Mammary epithelial cell (primary cell): ENCODE measurements around the gene DRD2.

ENCODE experiments used
- CTCF ChIP-seq, 2 donors: IDR thresholded peaks in 1 of 2; conservative IDR thresholded peaks in 1 of 2; 2 replicates each; pipeline ENCODE4 v1.5.1; 2011 to 2012; ENCODE audit warnings: inconsistent platforms in 2 of 2, low read length in 2 of 2, mild to moderate bottlenecking in 2 of 2, control low read depth in 1 of 2, low read depth in 1 of 2; ENCODE audit not compliant: insufficient read depth in 1 of 2; ENCODE audit errors: extremely low read depth in 1 of 2
- EZH2 ChIP-seq: IDR thresholded peaks from 2 replicates; pipeline ENCODE4 v1.6.1; 2012; ENCODE audit warnings: low read length, inconsistent platforms, borderline replicate concordance

GRCh38 chr11:113376156-113376555 lies 99.0 kb downstream of the DRD2 start:
- TF ChIP-seq CTCF (conservative IDR thresholded peaks at IDR 0.05 in 1 of 2, IDR thresholded peaks at IDR 0.05 in 1 of 2; ENCODE audit: extremely low read depth in 1 of 2, insufficient read depth in 1 of 2, low read depth in 1 of 2, low read length in 2 of 2) (no peak), EZH2 (no peak)
